ENCODE measurements around the gene MAD1L1. TPM values are rescaled to one million over a fixed set of nuclear protein-coding genes. Genes with fewer than 3 reads are reported as not detected.

MAD1L1 gene
- total and polyA plus RNA-seq, 2 of the 8 experiments (the other 6 are each of a cell fraction or from before 2014, with no cell fraction given): 40.4 to 44.6 TPM

DNA sequence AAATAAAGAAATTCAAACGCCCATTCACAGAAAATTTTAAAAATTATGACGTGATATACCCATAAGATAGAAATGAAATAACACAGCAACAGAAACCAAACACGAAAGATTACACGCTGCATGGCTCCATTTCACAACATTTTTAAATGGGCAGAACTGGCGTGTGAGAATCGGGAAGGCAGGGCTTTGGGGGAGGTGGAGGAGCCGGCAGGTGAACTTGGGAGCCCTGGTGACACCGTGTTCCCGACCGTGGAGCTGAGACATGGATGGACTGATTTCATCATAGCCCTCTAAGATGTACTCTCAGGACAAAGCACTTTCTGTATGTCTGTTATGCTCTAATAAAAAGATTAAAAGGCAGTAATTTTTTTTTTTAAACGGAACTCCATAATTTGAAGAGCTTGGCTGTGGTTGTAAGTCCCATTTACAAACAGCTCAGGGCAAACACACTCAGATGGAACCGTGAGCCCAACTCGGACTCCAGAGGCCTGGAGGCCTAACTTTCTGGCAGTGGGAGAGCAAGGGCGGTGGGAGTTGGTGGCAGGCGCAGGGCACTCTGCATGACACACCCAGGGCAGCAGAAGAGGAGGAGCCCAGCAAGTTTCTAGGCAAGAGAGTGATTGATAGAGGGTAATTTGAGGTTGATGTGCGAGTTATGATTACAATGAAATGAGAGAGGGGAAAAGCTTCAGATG, 203.4 kb downstream of the MAD1L1 start:
- H3K56ac ChIP-seq (replicated peaks; ENCODE audit: insufficient read length, low read depth, low read length): no peak overlapping the region
- H3K23me2 ChIP-seq (ENCODE audit: low read depth, low read length): no peaks in the 10 kb centered on the region
- no peak overlapping the region for H2BK15ac ChIP-seq (ENCODE audit: low read length)
- WGBS, 2 experiments (ENCODE audit: extremely low coverage in 1 of 2, insufficient coverage in 1 of 2, insufficient read length in 1 of 2, insufficient replicate concordance in 2 of 2, low coverage in 1 of 2, low lambda C conversion rate in 2 of 2, missing lambda C conversion rate in 1 of 2): 95 to 100% methylated on average over 1 to 16 of the region's 16 CpGs
- FAIRE-seq (no peak), DNase-seq (ENCODE audit: low read depth in 1 of 2, low spot score in 2 of 2) (no peak)
- H2BK12ac ChIP-seq (ENCODE audit: low read depth, low read length): no peak overlapping the region
- H3K9ac ChIP-seq (replicated peaks in 1 of 4; ENCODE audit: extremely low read depth in 1 of 4, low read depth in 3 of 4, low read length in 3 of 4): no peak overlapping the region
- H2BK120ac ChIP-seq (replicated peaks; ENCODE audit: low read depth, low read length): no peak overlapping the region
- CTCF ChIA-PET (ENCODE audit: partially characterized antibody): interaction anchor here (0.6 to 1.3 kb wide), 4 partner anchors 11 to 80 kb away, joined by 3 to 4 read pairs (median 3); no protein-coding TSS in a partner anchor
- H4K91ac ChIP-seq (replicated peaks; ENCODE audit: insufficient read length, low read length): no peak overlapping the region
- H3K23ac ChIP-seq (ENCODE audit: insufficient read length): no peak overlapping the region
- H3K4me1 ChIP-seq (replicated peaks in 1 of 4; ENCODE audit: control insufficient read depth in 3 of 4, insufficient read depth in 4 of 4, low read length in 3 of 4): peaks cover 0 to 16% (median 3%) of the 10 kb centered on the region in 4 experiments; a peak in 2 of 7 replicates
- no peak overlapping the region for H3K4me2 ChIP-seq (ENCODE audit: insufficient read depth in 1 of 2, low read depth in 2 of 2, low read length in 2 of 2)
- POLR2A ChIA-PET (ENCODE audit: partially characterized antibody): interaction anchor here (0.9 kb wide), 1 partner anchor 12 kb away, joined by 5 read pairs; no protein-coding TSS in a partner anchor
- H3K9me3 ChIP-seq (ENCODE audit: insufficient read depth in 2 of 2, low read depth in 1 of 2, low read length in 1 of 2): peaks cover 6 to 11% of the 10 kb centered on the region in 2 experiments; a peak in 2 of 4 replicates
- peaks cover 4% of the 10 kb centered on the region for H3K79me1 ChIP-seq (ENCODE audit: low read depth, low read length)
- no peak overlapping the region for H4K5ac ChIP-seq (ENCODE audit: insufficient read length, low read depth, low read length)
- peaks cover 0 to 5% of the 10 kb centered on the region in 2 experiments for H4K20me1 ChIP-seq (replicated peaks in 1 of 2; ENCODE audit: control insufficient read depth in 1 of 2, insufficient read depth in 2 of 2, low read length in 2 of 2)
- no peak overlapping the region for H4K8ac ChIP-seq (ENCODE audit: extremely low read depth, insufficient read depth, low read length)
- H3K27me3 ChIP-seq (replicated peaks in 1 of 4; ENCODE audit: control insufficient read depth in 3 of 4, extremely low read depth in 1 of 4, insufficient read depth in 3 of 4, low read length in 3 of 4): no peaks in the 10 kb centered on the region
- no peak overlapping the region for H3K14ac ChIP-seq (ENCODE audit: insufficient read length)
- H2BK20ac ChIP-seq (ENCODE audit: low read length): no peak overlapping the region
- H3K27ac ChIP-seq (ENCODE audit: low read depth, low read length): no peak overlapping the region
- no peaks in the 10 kb centered on the region for H3K36me3 ChIP-seq (ENCODE audit: control insufficient read depth in 2 of 4, insufficient read depth in 4 of 4, low read length in 3 of 4)
- H3K79me2 ChIP-seq (ENCODE audit: control insufficient read depth in 1 of 2, insufficient read depth in 2 of 2, low read length in 2 of 2): peaks cover 0 to 3% of the 10 kb centered on the region in 2 experiments; a peak in 1 of 4 replicates
- no peak overlapping the region for H3K18ac ChIP-seq (ENCODE audit: extremely low read depth, low read length)
- H3K4me3 ChIP-seq (ENCODE audit: extremely low read depth in 1 of 4, insufficient read depth in 2 of 4, low read depth in 3 of 4, low read length in 4 of 4): no peak overlapping the region
- H2AK5ac ChIP-seq (ENCODE audit: low read depth, low read length): no peak overlapping the region
- no peak overlapping the region for H3K4ac ChIP-seq (replicated peaks; ENCODE audit: insufficient read length, low read depth, low read length)
- no peak overlapping the region for H2BK5ac ChIP-seq (ENCODE audit: low read depth, low read length)
- no peak overlapping the region for H2AFZ ChIP-seq (ENCODE audit: low read length)
- TF ChIP-seq, protein P1, sequence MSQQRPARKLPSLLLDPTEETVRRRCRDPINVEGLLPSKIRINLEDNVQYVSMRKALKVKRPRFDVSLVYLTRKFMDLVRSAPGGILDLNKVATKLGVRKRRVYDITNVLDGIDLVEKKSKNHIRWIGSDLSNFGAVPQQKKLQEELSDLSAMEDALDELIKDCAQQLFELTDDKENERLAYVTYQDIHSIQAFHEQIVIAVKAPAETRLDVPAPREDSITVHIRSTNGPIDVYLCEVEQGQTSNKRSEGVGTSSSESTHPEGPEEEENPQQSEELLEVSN (IDR thresholded peaks at IDR 0.05): no peak
- TF ChIP-seq RFX5 (IDR thresholded peaks at IDR 0.05; ENCODE audit: borderline replicate concordance, low read depth, low read length): no peak
- no peak for TF ChIP-seq RBBP5 (IDR thresholded peaks at IDR 0.05; ENCODE audit: borderline replicate concordance, low read depth, low read length)
- TF ChIP-seq RXRA (IDR thresholded peaks at IDR 0.05; ENCODE audit: insufficient read depth, low read depth, low read length): no peak
- no peak for TF ChIP-seq CHD2 (IDR thresholded peaks at IDR 0.05; ENCODE audit: low read length)
- no peak for TF ChIP-seq JUND (IDR thresholded peaks at IDR 0.05; ENCODE audit: low read length)
- no peak for TF ChIP-seq RNF2 (IDR thresholded peaks at IDR 0.05; ENCODE audit: borderline replicate concordance, low read depth, low read length, missing control alignments, poor library complexity, severe bottlenecking)
- no peak for TF ChIP-seq BRCA1 (IDR thresholded peaks at IDR 0.05; ENCODE audit: low read depth, low read length)
- TF ChIP-seq ASH2L (IDR thresholded peaks at IDR 0.05; ENCODE audit: low read length): no peak
- no peak for TF ChIP-seq PHF8 (conservative IDR thresholded peaks at IDR 0.05; ENCODE audit: low read depth, low read length)
- TF ChIP-seq FOSL1 (IDR thresholded peaks at IDR 0.05; ENCODE audit: insufficient read depth, low read depth, low read length): no peak
- no peak for TF ChIP-seq NANOG (IDR thresholded peaks at IDR 0.05; ENCODE audit: insufficient read depth, low read depth, low read length, poor library complexity, severe bottlenecking)
